ENCODE data around the gene TNF.

The TNF gene

DNA sequence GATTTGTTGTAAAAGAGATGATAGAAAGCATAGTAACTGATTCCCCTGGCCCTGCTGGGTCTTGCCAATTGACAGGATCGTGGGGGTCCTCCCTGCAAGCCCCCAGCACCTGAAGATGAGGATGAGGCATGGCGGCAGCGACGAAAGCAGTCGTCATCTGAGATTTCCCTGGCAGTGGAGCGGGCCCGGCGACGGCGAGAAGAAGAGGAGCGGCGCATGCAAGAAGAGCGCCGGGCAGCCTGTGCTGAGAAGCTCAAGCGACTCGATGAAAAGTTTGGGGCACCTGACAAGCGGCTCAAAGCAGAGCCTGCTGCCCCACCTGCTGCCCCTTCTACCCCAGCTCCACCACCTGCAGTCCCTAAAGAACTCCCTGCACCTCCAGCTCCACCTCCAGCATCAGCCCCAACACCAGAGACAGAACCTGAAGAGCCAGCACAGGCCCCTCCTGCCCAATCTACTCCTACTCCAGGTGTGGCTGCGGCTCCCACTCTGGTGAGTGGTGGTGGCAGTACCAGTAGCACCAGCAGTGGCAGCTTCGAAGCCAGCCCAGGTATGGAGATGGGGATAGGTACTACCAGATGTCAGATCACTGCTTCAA is 52.4 kb downstream of the TNF start:
- no peak overlapping the region for H3K9ac ChIP-seq (ENCODE audit: low read depth, low read length)
- peaks cover 95% of the 10 kb centered on the region for H3K36me3 ChIP-seq (ENCODE audit: control insufficient read depth, insufficient read depth, low read length)
- H3K4me3 ChIP-seq (ENCODE audit: low read depth, low read length): no peak overlapping the region
- no peaks in the 10 kb centered on the region for H3K4me1 ChIP-seq (ENCODE audit: control insufficient read depth, insufficient read depth, low read length)
- no peaks in the 10 kb centered on the region for H3K27me3 ChIP-seq (ENCODE audit: control insufficient read depth, insufficient read depth, low read length)
- H3K9me3 ChIP-seq (ENCODE audit: control insufficient read depth, insufficient read depth, low read length): no peaks in the 10 kb centered on the region
